Right lobe of liver (tissue), 6 donors: Measurements from ENCODE around the gene PLCB1. TPM values are rescaled to one million over a fixed set of nuclear protein-coding genes. Genes with fewer than 3 reads are reported as not detected.

Experiments used
- ATAC-seq, 4 donors: fragments of 200-7000 bp; cut with Tn5 transposase; one replicate each; pipeline ENCODE4 v1.9.1; 2020; ENCODE audit warnings: mild to moderate bottlenecking in 4 of 4, moderate library complexity in 4 of 4
- DNase-seq, 3 donors: peaks; one replicate each; pipeline ENCODE4 v3.0.0-alpha.2; 2020
- H3K27ac ChIP-seq, 3 donors: fragments of 200-600 bp; one replicate each; pipeline ENCODE4 v1.8.0; 2022
- H3K27me3 ChIP-seq, 2 donors: fragments of 200-600 bp; one replicate each; pipeline ENCODE4 v1.8.0; 2022
- H3K36me3 ChIP-seq, 4 donors: fragments of 200-600 bp; sonication (generic) in 1 of 4; one replicate each; pipeline versions ENCODE4 v1.5.1 to v1.8.0; 2017 to 2022; ENCODE audit warnings: control low read depth in 1 of 4
- H3K4me1 ChIP-seq, 4 donors: fragments of 200-600 bp; sonication (generic) in 1 of 4; one replicate each; pipeline versions ENCODE4 v1.5.1 to v1.8.0; 2017 to 2022; ENCODE audit warnings: control low read depth in 1 of 4
- H3K4me3 ChIP-seq, 3 donors: fragments of 200-600 bp; one replicate each; pipeline ENCODE4 v1.8.0; 2022
- H3K9me3 ChIP-seq, 4 donors: fragments of 200-600 bp; sonication (generic) in 1 of 4; one replicate each; pipeline versions ENCODE4 v1.5.1 to v1.8.0; 2017 to 2022; ENCODE audit warnings: control low read depth in 1 of 4
- POLR2A ChIP-seq: fragments of 450-650 bp; IDR thresholded peaks from one replicate; pipeline ENCODE4 v1.6.1; 2017; ENCODE audit warnings: antibody characterized with exemption, mild to moderate bottlenecking
- WGBS: methylation state at CpG from one replicate; pipeline ENCODE4 v1.1.6; 2018; ENCODE audit warnings: low coverage, low lambda C conversion rate; ENCODE audit not compliant: insufficient coverage; ENCODE audit errors: missing lambda C conversion rate; 5-methylcytosine and 5-hydroxymethylcytosine counted together
- intact Hi-C, 2 donors: fragments of 100-400 bp; cut with DNase I; formaldehyde crosslinking; loops; one replicate each; pipeline versions ENCODE4 v1.11.2 to v1.14.1; 2022
- total RNA-seq, 6 experiments: library from RNA; depleted of rRNA in 2 of 6; stranded (reverse); fragments of >200 nt in 2 of 6; fragmentation: NEBNext Ultra II Directional in 3 of 6; extraction: Animal tissue kit (Norgen Biotek cat#: 25700) in 3 of 6; gene quantifications; one replicate each; pipeline versions ENCODE4 v1.1.0 to v1.2.4, GENCODE V29; 2016 to 2023
- TF ChIP-seq, protein P1 (sequence below), 4 donors: fragments of 200-600 bp in 3 of 4; fragments of 450-650 bp in 1 of 4; IDR thresholded peaks; one replicate each; pipeline versions ENCODE4 v1.5.1 to v1.8.0; 2016 to 2022; ENCODE audit warnings: antibody characterized with exemption in 4 of 4, mild to moderate bottlenecking in 2 of 4
- donor health status: DM: no; HTN: yes; CAD: no.
- donor health status: DM: no; HTN: no; CAD: no.
- donor health status: DM: no; HTN: no; CAD: no.
- donor health status: DM: no; HTN: yes; CAD: no.
- donor health status: DM: no; HTN: yes; CAD: no.

PLCB1 gene
- total RNA-seq, 6 experiments from 2014 or later: 5.0 to 9.9 (median 5.7) TPM

DNA sequence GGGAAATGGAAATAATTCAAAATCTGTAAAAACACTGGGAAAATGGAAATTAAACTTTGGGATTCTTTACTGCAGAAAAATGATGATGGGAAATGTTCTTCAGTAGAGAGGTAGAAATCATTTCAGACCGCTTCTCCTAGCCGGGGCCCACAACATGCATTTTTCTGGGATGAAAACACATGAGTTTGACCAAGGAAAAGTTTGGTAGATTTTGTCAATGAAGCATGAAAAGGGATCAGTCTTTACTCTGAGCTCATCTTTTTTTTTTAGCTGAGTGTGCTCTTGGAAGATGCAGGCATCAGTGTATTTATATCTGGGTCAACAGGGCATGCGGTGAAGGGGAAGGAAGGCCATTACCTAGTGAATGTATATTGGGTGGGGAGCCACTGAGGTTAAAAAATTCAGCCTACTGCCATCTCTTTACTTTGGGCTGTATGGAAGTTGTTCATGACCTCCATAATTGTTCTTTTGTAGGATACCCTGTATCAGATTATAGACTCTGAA is 36.8 kb downstream of the PLCB1 start:
- intact Hi-C loops: no loop called here
- 84% methylated on average over 3 of the region's 3 CpGs for WGBS

GRCh38 chr20:8170921-8171320 is 38.9 kb downstream of the PLCB1 start:
- TF ChIP-seq, protein P1, sequence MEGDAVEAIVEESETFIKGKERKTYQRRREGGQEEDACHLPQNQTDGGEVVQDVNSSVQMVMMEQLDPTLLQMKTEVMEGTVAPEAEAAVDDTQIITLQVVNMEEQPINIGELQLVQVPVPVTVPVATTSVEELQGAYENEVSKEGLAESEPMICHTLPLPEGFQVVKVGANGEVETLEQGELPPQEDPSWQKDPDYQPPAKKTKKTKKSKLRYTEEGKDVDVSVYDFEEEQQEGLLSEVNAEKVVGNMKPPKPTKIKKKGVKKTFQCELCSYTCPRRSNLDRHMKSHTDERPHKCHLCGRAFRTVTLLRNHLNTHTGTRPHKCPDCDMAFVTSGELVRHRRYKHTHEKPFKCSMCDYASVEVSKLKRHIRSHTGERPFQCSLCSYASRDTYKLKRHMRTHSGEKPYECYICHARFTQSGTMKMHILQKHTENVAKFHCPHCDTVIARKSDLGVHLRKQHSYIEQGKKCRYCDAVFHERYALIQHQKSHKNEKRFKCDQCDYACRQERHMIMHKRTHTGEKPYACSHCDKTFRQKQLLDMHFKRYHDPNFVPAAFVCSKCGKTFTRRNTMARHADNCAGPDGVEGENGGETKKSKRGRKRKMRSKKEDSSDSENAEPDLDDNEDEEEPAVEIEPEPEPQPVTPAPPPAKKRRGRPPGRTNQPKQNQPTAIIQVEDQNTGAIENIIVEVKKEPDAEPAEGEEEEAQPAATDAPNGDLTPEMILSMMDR (IDR thresholded peaks at IDR 0.05): no peak
- no peak for TF ChIP-seq POLR2A
- WGBS: 56% methylated on average over 1 of the region's 1 CpG

More for the DNA sequence above, 36.8 kb downstream of the PLCB1 start:
- DNase-seq (no peak), ATAC-seq (no peak)
- TF ChIP-seq, protein P1 (IDR thresholded peaks at IDR 0.05): no peak
- TF ChIP-seq POLR2A: no peak
- Histone ChIP-seq H3K9me3 (no peaks in the 10 kb centered on the region), H3K4me1 (no peaks in the 10 kb centered on the region), H3K27me3 (no peaks in the 10 kb centered on the region), H3K4me3 (no peak overlapping the region), H3K27ac (no peak overlapping the region), H3K36me3 (no peaks in the 10 kb centered on the region)

DNA sequence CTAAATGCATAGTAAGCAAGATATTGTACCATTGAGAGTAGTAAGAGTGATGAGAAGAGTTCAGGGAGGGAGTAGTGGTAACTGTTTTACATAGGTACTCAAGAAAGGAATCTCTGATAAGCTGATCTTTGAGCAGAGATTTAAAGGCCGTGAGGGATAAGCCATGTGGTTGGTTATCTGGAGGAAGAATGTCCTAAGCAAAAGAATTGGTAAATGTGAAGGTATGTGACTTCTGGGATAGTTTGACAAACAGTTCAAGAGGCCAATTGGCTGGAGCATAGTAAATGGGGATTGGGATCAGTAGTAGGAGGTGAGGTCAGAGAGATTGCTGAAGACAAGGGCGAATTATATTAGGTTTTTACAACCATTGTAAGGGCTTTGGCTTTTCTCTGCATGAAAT is 40.1 kb downstream of the PLCB1 start:
- H3K4me3 ChIP-seq: no peak overlapping the region
- ATAC-seq (no peak), DNase-seq (no peak)
- no peaks in the 10 kb centered on the region for H3K36me3 ChIP-seq
- H3K27me3 ChIP-seq: no peaks in the 10 kb centered on the region
- H3K9me3 ChIP-seq: no peaks in the 10 kb centered on the region
- no peak for TF ChIP-seq POLR2A
- TF ChIP-seq, protein P1 (IDR thresholded peaks at IDR 0.05): no peak
- intact Hi-C loops: no loop called here
- no peak overlapping the region for H3K27ac ChIP-seq
- H3K4me1 ChIP-seq: no peaks in the 10 kb centered on the region
- 76% methylated on average over 2 of the region's 2 CpGs for WGBS

More at GRCh38 chr20:8170921-8171320, 38.9 kb downstream of the PLCB1 start:
- H3K9me3 ChIP-seq: no peaks in the 10 kb centered on the region
- H3K4me1 ChIP-seq: no peaks in the 10 kb centered on the region
- no peaks in the 10 kb centered on the region for H3K27me3 ChIP-seq
- ATAC-seq: no peak
- H3K36me3 ChIP-seq: no peaks in the 10 kb centered on the region
- no peak for DNase-seq
- H3K4me3 ChIP-seq: no peak overlapping the region
- H3K27ac ChIP-seq: no peak overlapping the region
- intact Hi-C loops: no loop called here

DNA sequence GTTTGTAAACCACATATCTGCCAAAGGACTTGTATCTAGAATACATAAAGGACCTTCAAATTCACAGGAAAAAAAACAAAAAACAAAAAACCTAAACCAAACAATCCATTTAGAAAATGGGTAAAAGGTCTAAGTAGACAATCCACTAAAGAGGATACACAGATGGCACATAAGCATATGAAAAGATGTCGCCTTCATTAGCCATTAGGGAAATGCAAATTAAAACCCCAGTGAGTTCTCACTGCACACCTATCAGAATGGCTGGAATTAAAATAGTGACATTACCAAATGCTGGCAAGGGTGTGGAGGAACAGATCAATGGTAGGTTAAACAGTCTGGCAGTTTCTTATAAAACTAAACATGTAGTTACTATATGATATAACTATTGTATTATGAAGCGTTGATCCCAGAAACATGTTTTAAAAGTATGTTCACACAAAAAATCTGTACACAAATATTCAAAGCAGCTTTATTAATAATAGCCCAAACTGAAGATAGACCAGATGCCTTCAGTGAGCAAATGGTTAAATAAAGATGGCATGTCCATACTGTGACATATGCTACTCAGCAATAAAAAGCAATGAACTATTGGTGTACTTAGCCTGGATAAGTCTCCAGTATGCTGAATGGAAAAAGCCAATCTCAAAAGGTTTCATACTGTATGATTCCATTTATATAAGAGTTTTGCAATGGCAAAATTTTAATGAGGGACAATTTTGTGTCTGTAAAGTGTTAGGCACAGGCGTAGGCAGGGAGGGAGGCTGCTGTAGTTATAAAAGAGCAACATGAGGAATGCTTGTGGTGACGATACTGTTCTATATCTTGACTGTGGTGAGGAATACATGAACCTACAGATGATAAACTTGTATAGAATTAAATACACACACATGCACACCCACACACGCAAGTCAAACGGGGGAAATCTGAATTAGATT is 43.9 kb downstream of the PLCB1 start:
- no peak for TF ChIP-seq POLR2A
- TF ChIP-seq, protein P1 (IDR thresholded peaks at IDR 0.05): no peak
- no peaks in the 10 kb centered on the region for H3K27me3 ChIP-seq
- ATAC-seq (no peak), DNase-seq (no peak)
- H3K36me3 ChIP-seq: no peaks in the 10 kb centered on the region
- 87% methylated on average over 6 of the region's 6 CpGs for WGBS
- intact Hi-C loops: no loop called here
- H3K27ac ChIP-seq: no peak overlapping the region
- H3K4me3 ChIP-seq: no peak overlapping the region
- H3K4me1 ChIP-seq: no peaks in the 10 kb centered on the region
- H3K9me3 ChIP-seq: no peaks in the 10 kb centered on the region
